GM19463 (cell line): Measurements from ENCODE around the gene THAP5.
"Not testable (repeated sequence)": the region's sequence is repeated elsewhere in the genome, so short reads cannot be mapped to it uniquely, and the experiment has no call there.

ENCODE experiments used
- ATAC-seq: cut with Tn5 transposase; IDR thresholded peaks from one replicate; pipeline ENCODE4 v1.9.1; 2021; ENCODE audit warnings: mild to moderate bottlenecking, moderate library complexity; ENCODE audit not compliant: unreplicated experiment

Gene THAP5

GRCh38 chr7:108585843-108586242 is 16.3 kb upstream of the THAP5 start:
- ATAC-seq = no peak

DNA sequence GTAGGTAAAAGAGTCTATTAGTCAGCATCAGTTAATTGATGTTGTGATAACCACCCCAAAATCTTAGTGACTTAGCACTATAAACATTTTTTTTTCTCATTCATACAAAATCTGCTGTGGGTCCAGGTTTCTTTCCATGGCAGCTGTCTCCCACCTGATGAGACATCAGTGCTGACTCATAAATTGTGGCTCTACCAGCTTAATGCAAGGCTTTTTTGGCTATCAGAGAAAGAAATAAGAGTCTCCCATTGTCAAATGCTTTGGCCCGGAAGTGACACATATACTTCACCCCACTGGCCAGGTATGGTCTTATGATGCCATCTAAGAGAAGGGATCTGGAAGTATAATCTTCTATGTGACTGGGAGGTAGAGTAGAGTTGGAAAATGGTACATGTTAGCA is 14.7 kb upstream of the THAP5 start:
- ATAC-seq = no peak

DNA sequence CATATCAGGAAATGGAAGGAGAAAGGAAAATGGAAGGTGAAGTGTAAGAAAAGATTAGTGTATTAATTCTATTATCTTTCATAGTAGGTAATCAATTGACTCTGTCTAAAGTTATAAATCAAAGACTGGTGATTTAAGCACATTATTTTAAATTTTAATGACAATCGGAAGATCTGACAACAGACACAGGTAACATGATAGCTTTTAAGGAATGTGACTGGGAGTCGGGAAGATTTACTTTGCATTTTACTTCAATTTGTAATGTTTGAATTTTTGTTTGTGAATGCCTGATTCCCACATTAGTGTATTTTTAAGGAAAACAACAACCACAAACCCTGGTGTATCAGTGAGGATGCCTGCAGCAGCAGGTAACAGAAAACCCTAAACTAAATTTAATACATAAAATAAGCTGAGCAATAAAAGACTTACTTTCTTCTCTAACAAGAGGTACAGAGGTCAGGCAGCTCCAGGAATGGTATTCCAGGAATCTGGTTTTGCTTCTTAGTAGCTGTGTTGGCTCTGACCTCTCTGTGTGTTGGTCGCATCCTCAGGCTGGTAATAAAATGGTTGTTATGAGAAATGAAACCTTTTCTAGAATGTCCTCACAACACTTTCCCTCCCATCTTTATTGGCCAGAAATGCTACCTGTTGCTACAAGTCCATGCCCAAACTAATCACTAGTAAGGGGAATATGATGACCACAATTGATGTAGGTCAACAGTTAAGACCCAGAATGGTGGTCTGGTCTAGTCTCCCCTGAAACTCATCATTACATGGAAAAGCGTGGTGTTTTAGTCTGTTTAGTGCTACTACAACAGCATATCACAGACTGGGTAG is 12.4 kb upstream of the THAP5 start:
- no peak for ATAC-seq

DNA sequence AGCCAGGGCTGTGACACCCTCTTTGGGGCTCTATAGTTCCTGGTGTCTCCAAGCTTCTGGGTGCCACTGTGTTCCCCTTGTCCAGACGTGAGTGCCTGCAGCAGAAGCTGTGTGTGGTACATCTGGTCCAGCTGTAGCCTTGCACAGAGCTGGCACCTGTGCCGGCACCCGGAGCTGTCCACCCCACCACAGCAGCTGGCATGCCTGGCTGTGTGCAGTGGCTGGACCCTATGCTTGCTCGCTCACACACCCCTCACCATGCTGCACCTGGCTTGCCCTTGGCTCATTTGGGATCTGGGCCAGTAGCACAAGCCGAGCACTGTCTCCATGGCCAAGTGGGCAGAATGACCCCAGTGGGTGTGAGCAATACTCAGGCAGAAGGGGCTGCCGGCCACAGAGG is 10.8 kb upstream of the THAP5 start:
- no peak for ATAC-seq

- no peak for ATAC-seq
These were observed 9.4 kb upstream of the THAP5 start for GRCh38 chr7:108578937-108579336.

- ATAC-seq = no peak
These were observed 6.6 kb upstream of the THAP5 start for GRCh38 chr7:108576116-108576515.

GRCh38 chr7:108575156-108575555 is 5.7 kb upstream of the THAP5 start:
- no peak for ATAC-seq

DNA sequence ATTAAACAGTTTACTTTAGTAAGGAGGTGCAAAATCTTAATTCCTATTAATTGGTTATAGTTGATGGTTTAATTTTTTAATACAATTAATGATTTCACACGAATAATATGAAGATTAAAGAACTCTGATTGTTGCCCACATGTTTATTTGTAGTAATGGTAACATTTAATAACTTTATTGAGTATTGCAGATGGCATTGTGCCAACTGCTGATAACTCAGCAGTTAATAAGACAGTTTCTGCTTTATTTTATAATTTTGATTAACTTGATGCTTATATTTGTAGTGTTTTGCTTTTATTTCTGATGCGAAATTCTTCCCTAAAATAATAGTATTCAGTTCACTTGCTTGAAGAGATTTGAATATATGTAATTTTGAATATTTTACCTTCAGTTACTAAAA is 3.0 kb upstream of the THAP5 start:
- ATAC-seq = no peak

DNA sequence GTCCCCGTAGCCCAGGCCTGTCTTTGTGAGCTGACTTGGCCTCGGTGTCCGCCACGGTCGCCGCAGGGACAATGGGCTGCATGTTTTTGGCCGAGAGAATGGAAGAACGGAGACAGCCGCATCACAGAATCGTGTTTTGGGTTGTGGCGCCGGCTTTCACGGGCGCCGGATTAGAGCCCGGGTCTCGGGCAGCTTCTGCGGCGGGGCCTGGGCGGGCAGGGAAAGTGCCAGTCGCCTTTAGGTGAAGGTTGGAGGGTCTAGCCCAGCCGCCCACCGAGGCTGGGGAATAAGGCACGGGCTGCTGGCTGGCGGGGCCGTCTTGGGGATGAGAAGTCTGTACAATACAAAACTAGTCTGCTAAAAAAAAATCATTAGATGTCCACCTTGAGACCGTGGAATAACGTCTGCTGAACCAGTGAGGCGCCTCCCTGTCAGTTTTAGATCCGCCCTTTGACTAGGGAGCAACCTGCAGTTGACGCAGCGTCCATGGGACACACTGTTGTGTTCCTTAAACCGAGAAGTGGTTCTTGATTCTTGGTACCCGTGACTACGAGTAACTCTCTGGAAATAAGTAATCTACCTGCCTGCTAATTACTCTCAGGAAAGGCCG is 745 bp upstream of the THAP5 start:
- ATAC-seq = peak; percentile 13

DNA sequence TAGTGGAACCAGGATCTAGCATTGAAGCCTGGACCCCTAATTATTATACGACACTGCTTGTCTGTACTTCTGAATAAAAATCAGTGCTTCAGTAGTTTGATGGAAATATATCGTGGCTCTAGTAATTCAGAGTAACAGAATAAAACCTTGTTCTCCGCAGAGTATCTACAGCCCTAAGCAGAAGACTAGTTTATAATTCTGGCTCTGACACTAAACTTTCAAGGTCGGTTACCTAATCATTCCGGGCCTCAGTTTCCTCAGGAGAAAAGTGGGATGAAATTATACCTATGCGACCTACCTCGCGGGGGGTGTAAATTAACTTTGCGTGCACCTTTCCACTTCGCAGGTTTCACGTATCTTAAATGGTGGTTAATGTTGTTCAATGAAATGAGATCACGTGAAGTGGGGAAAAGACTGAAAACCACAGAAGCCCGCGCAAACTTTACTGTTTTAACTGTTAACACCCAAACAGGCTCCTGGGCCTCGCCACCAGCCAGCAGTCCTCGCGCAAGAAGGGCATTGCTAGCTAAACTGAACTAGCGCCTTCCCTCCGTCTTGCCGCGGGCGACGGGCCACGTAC is 615 bp downstream of the THAP5 start:
- no peak for ATAC-seq

DNA sequence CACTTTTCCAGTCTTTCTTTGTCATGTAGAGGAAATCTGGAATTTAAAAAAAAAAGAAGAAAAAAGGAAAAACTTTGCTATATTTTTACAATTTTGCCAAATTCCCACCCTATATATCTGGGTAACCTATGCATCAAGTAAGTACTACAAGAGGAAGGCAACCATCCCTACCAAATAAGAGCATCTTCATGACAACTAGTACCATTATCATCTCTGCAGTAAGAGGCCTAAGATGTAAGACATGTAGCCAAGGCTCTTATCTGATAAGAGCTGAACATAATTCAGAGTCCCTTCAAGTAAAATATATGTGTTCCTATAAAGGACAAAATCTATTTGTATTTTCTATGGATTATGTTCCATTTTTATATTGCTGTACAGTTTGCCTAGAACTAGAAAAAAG is 3.5 kb downstream of the THAP5 start:
- no peak for ATAC-seq

- no peak for ATAC-seq
These were observed 8.4 kb downstream of the THAP5 start for GRCh38 chr7:108561047-108561619.

- ATAC-seq = no peak
These were observed 10.3 kb downstream of the THAP5 start for GRCh38 chr7:108559253-108559652.

DNA sequence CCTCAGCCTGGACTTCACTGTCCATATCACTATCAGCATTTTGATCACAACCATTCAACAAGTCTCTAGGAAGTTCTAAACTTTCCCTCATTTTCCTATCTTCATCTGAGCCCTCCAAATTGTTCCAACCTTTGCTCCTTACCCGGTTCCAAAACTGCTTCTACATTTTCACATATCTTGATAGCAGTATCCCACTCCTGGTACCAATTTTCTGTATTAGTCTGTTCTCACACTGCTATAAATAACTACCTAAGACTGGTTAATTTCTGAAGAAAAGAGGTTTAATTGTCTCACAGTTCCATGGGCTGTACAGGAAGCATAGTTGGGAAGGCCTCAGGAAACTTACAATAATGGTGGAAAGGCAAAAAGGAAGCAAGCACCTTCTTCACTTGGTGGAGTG is 11.9 kb downstream of the THAP5 start:
- ATAC-seq = no peak

DNA sequence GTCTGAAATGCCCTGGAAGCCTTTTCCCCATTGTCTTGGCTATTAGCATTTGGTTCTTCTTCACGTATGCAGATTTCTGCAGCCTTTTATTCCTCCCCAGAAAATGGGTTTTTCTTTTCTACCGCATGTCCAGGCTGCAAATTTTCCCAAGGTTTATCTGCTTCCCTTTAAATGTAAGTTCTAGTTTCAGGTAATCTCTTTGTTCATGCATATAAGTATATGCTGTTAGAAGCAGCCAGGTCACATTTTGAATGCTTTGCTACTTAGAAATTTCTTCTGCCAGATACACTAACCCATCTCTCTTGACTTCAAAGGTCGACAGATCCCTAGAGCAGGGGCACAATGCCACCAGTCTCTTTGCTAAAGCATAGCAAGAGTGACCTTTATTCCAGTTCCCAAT is 12.3 kb downstream of the THAP5 start:
- no peak for ATAC-seq

DNA sequence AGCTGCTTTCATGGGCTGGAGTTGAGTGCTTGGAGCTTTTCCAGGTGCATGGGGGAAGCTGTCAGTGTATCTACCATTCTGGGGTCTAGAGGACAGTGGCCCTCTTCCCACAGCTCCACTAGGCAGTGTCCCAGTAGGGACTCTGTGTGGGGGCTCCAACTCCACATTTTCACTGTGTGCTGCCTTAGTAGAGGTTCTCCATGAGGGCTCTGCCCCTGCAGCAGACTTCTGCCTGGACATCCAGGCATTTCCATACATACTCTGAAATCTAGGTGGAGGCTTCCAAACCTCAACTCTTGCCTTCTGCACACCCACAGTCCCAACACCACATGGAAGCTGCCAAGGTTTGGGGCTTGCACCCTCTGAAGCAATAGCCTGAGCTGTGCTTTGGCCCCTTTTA is 12.8 kb downstream of the THAP5 start:
- not testable (repeated sequence) for ATAC-seq

DNA sequence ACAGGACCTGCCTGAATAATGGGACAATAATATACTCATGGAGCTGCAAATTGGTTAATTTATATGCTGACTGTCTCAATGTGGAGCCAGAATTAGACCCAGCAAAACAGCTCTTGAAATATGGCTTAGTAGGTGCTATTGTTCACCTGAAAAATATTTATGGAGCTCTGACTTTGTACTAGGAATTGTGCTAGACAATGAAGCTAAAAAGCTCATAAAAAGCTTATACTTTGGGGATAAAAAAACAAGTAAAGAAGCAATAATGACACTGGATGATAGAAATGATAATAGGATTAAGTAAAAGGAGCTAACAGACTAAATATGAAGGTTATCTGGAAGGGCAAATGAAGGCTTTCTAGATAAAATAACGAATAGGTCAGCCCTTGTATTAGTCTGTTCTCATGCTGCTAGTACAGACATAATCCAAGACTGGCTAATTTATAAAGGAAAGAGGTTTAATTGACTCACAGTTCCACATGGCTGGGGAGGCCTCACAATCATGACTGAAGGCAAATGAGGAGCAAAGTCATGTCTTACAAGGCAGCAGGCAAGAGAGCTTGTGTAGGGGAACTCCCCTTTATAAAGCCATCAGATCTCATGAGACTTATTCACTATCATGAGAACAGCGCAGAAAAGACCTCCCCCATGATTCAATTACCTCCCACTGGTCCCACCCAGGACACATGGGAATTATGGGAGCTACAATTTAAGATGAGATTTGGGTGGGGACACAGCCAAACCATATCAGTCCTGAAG is 21.2 kb downstream of the THAP5 start:
- ATAC-seq = not testable (repeated sequence)

GRCh38 chr7:108541478-108541877 is 28.0 kb downstream of the THAP5 start:
- no peak for ATAC-seq

GRCh38 chr7:108538685-108539084 is 30.8 kb downstream of the THAP5 start:
- ATAC-seq = not testable (repeated sequence)

DNA sequence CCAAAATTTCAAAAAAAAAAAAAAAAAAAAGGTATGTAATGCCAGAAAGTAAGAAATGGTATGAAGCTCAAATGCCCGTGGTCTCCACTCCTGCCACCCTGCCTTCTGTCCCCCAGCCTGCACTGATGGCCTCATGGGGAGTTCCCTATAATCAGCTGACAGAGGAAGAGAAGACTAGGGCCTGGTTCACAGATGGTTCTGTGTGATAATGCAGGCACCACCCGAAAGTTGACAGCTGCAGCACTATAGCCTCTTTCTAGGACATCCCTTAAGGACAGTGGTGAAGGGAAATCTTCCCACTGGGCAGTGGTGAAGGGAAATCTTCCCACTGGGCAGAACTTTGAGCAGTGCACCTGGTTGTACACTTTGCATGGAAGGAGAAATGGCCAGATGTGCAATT is 31.3 kb downstream of the THAP5 start:
- not testable (repeated sequence) for ATAC-seq

GRCh38 chr7:108537229-108537628 is 32.3 kb downstream of the THAP5 start:
- no peak for ATAC-seq
